Mucosa of gallbladder (tissue), 1 donor: ENCODE data around the gene PLEKHG4. TPM values are rescaled to one million over a fixed set of nuclear protein-coding genes. Genes with fewer than 3 reads are reported as not detected.

Experiments
- DNase-seq: peaks from one replicate; pipeline ENCODE4 v3.0.0-alpha.2; 2020; ENCODE audit warnings: low spot score
- total RNA-seq: library from RNA; stranded (reverse); gene quantifications from one replicate; pipeline ENCODE4 v1.2.1, GENCODE V29; 2021
- donor health status: DM: no; HTN: no; CAD: no.

The PLEKHG4 gene
- total RNA-seq, 1 donor from 2014 or later = 6.7 TPM

GRCh38 chr16:67287960-67288359, 8.6 kb downstream of the PLEKHG4 start:
- no peak for DNase-seq

GRCh38 chr16:67291461-67291860, 12.1 kb downstream of the PLEKHG4 start:
- DNase-seq = no peak

GRCh38 chr16:67294171-67294757, 14.9 kb downstream of the PLEKHG4 start:
- no peak for DNase-seq

- no peak for DNase-seq
Observed at GRCh38 chr16:67294938-67295361, 15.6 kb downstream of the PLEKHG4 start.

- no peak for DNase-seq
Observed at GRCh38 chr16:67296420-67296819, 17.1 kb downstream of the PLEKHG4 start.

- DNase-seq = no peak
Observed at GRCh38 chr16:67298277-67298676, 18.9 kb downstream of the PLEKHG4 start.

- no peak for DNase-seq
Observed at GRCh38 chr16:67299269-67299668, 19.9 kb downstream of the PLEKHG4 start.

GRCh38 chr16:67301080-67301782, 21.9 kb downstream of the PLEKHG4 start:
- no peak for DNase-seq

GRCh38 chr16:67302076-67302475, 22.7 kb downstream of the PLEKHG4 start:
- no peak for DNase-seq

GRCh38 chr16:67302970-67303369, 23.6 kb downstream of the PLEKHG4 start:
- DNase-seq = no peak

GRCh38 chr16:67304020-67304419, 24.7 kb downstream of the PLEKHG4 start:
- DNase-seq = no peak

GRCh38 chr16:67305216-67306071, 26.1 kb downstream of the PLEKHG4 start:
- no peak for DNase-seq

- DNase-seq = no peak
Observed at GRCh38 chr16:67310561-67310960, 31.2 kb downstream of the PLEKHG4 start.

GRCh38 chr16:67311607-67312488, 32.5 kb downstream of the PLEKHG4 start:
- DNase-seq = peak; percentile 42

- no peak for DNase-seq
Observed at GRCh38 chr16:67312719-67313118, 33.4 kb downstream of the PLEKHG4 start.

GRCh38 chr16:67317853-67318252, 38.5 kb downstream of the PLEKHG4 start:
- DNase-seq = no peak

GRCh38 chr16:67326115-67326471, 46.8 kb downstream of the PLEKHG4 start:
- DNase-seq = no peak

GRCh38 chr16:67326472-67327309, 47.4 kb downstream of the PLEKHG4 start, which contains the start of the genes KCTD19 and LRRC36:
Gene KCTD19, minus strand, starts transcription at chr16:67326741. Its CDS starts 34 bp downstream, at chr16:67326707.
Gene LRRC36, plus strand, starts transcription at chr16:67326815. Its CDS starts 48 bp downstream, at chr16:67326863.
- peak; percentile 53 for DNase-seq

- DNase-seq = no peak
Observed at GRCh38 chr16:67327743-67328142, 48.4 kb downstream of the PLEKHG4 start.

- no peak for DNase-seq
Observed at GRCh38 chr16:67329901-67330300, 50.6 kb downstream of the PLEKHG4 start.

GRCh38 chr16:67333315-67333714, 54.0 kb downstream of the PLEKHG4 start:
- DNase-seq = no peak
